Cardiac fibroblast (primary cell): ENCODE measurements around the gene CLEC3A.
"Not testable (repeated sequence)": the region's sequence is repeated elsewhere in the genome, so short reads cannot be mapped to it uniquely, and the experiment has no call there.

Source experiments
- DNase-seq, 2 donors: peaks; one replicate each; pipeline versions ENCODE4 v3.0.0 to v3.0.0-alpha.2; 2010; ENCODE audit warnings: low read depth in 2 of 2
- H3K4me3 ChIP-seq, 2 donors: replicated peaks in 1 of 2; 1 replicate in 1 of 2; 2 replicates in 1 of 2; pipeline ENCODE4 v1.5.1; 2011; ENCODE audit warnings: low read depth in 2 of 2, low read length in 2 of 2, mild to moderate bottlenecking in 2 of 2, moderate library complexity in 1 of 2
- TF ChIP-seq, protein P1 (sequence below): IDR thresholded peaks from one replicate; pipeline ENCODE4 v1.5.1; 2011; ENCODE audit warnings: low read depth, mild to moderate bottlenecking, low read length, inconsistent platforms

Gene CLEC3A

DNA sequence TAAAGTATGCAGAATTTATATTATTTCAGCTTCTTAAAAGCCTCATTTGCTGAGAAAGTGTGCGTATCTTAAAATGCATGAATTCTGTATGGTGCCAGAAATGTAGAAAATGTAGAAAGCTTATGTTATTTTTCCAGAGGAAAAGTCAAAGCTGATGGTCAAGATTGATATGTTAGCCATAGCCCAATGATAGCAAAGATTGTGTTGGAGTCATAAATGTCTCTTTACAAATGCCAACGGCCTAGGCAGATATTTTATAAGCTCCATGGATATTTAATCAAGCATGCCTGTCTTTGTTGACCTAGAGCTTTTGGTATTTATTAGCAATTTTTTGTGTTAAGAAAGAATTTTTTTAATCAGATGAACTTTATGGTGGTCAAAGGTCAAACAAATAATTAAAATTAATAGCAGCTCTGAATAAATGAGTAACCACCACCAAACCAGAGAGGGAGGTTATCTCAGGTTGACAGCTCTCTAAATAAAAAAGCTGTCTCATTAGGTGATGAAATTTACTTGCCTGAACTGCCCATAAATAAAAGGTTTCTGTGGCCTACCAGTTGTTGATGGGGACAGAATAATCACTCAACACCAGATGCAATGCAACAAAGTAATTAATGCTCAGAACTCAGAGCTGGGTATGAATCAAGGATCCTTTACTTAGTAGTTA is 28.5 kb downstream of the CLEC3A start:
- DNase-seq, result no peak
- H3K4me3 ChIP-seq, result no peak overlapping the region
- TF ChIP-seq, protein P1, sequence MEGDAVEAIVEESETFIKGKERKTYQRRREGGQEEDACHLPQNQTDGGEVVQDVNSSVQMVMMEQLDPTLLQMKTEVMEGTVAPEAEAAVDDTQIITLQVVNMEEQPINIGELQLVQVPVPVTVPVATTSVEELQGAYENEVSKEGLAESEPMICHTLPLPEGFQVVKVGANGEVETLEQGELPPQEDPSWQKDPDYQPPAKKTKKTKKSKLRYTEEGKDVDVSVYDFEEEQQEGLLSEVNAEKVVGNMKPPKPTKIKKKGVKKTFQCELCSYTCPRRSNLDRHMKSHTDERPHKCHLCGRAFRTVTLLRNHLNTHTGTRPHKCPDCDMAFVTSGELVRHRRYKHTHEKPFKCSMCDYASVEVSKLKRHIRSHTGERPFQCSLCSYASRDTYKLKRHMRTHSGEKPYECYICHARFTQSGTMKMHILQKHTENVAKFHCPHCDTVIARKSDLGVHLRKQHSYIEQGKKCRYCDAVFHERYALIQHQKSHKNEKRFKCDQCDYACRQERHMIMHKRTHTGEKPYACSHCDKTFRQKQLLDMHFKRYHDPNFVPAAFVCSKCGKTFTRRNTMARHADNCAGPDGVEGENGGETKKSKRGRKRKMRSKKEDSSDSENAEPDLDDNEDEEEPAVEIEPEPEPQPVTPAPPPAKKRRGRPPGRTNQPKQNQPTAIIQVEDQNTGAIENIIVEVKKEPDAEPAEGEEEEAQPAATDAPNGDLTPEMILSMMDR, result no peak

DNA sequence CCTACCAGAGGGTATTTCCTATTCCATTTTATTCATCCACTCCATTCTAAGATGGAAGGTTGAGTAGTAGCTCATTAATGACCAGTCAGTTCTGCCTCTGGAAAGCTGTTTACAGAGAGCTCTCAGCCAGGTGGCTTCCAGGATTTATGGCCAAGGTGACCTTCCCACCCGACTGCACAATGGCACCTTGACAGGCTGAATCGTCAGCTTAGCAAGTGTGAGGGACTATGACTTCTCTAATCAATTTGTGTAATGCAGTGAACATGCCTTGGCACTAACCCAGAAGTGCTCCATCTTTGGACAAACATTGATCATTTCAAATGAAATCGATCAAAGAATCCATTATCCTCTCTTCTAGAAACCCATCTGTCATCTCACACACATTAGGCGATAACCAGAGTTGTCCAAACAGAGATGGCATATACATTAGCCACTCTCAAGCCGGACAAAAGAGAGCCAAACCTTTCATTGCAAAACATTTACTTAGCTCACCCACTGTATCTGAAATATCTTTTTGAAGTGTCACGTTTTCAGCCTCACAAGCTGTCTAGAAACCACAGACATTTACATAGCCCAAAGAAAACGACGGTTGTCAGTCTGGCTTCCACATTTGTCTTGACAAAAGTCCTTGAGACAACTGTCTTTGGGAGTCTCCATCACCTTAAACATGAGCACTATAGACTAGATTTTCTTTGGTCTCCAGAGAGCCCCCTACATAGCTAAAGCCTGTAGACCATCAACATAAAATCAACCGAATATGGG is 35.6 kb downstream of the CLEC3A start:
- TF ChIP-seq, protein P1, result no peak
- no peak overlapping the region for H3K4me3 ChIP-seq
- no peak for DNase-seq

DNA sequence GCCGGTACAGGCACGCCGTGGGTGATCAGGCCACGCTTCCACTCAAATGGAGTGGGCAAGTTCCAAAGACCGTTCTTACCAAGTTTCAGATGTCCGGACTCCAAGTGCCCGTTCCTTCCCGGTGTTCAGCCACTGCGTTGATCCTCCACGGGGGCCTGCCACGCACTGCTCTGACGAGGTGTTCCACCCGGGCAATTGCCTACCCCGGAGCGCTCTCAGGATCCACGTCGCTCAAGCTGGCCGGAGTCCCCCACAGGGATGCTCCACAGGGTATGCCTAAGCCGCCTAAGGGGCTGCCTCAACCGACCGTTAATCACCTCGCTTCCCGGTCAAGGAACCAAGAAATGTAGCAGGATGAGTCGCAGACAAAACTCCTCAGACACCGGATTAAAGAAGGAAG is 37.5 kb downstream of the CLEC3A start:
- DNase-seq, H3K4me3 ChIP-seq: not testable (repeated sequence)

DNA sequence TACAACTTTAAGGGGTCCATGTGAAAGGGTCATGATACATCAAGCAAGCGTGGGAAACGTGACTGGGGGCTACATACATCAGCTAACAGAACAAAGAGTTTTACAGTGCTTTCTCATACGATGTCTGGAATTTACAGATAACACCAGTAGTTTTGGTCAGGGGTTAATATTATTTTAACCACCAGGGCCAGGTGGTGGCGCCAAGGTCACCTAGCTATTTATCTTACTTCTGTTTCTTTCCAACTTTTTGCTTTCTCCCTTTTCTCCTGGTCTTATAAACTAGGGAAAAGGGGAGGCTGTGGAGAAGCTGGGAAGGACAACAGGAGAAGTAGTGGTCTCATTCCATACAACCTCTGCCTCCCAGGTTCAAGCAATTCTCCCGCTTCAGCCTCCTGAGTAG is 37.9 kb downstream of the CLEC3A start:
- DNase-seq, result no peak
- TF ChIP-seq, protein P1, result no peak
- H3K4me3 ChIP-seq, result no peak overlapping the region

DNA sequence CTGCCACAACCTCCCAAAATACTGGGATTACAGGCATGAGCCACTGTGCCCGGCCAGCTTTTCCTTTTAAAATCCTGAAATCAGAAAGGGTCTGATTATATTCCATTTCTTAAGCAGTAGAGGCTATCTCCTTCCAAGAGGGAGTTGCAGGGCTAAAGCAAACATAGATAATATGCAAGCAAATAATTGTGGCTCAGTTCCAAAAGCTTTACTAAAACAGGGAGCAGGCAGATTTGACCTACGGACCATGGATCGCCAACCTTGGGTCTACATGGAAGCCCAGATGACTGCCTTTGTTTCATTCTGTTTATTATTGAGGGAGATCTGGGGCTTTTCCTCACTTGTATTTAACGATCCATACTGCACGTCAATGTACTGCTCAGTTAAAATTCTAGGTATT is 38.5 kb downstream of the CLEC3A start:
- TF ChIP-seq, protein P1, result no peak
- no peak overlapping the region for H3K4me3 ChIP-seq
- no peak for DNase-seq

DNA sequence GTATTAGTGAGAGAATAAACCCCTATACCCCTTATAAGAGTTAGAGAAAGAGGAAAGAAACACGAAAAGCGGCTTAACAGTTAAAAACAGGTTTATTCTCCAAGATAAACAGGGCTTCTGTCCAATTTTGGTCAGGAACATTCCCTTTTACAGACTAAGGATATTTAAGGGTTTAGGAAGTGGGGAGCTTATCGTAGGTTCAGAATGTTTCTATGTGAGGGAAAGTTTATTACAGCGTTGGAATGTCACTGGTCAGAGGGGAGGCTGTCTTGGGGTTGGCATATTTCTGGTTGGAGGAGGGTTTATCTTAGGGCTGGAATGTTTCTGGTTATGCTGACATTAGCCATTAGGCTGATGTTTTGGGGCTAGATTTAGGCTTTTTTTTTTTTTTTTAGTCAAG is 43.0 kb downstream of the CLEC3A start:
- no peak overlapping the region for H3K4me3 ChIP-seq
- DNase-seq, result no peak
- TF ChIP-seq, protein P1, result no peak

DNA sequence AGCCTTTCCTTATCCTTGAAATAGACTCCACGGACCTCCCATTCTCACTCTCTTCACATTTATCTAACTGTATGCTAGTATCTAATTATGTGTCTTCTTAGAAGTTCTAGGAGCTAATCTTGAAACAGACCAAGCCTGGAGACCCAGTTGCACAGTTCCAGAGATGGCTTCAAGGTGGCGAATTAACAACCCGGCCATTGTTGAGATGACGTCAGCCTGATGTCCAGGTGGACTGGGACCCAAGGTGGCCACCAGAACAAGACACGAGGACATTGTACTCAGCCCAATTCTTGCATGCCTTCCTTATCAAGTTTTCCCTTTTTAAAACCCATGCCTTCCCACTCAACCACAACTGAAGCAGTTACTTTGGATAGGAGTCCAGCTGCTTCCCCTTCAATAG is 47.6 kb downstream of the CLEC3A start:
- TF ChIP-seq, protein P1, result no peak
- no peak for DNase-seq
- no peak overlapping the region for H3K4me3 ChIP-seq
